Dedifferentiated amniotic fluid mesenchymal stem cell (primary cell): Measurements from ENCODE around the gene KMT2C.

ENCODE experiments used
- DNase-seq: peaks from one replicate; pipeline ENCODE4 v3.0.0-alpha.2; 2016; ENCODE audit errors: extremely low spot score

The KMT2C gene

GRCh38 chr7:152200395-152200794 lies 235.4 kb downstream of the KMT2C start:
- no peak for DNase-seq

- no peak for DNase-seq
Measured at GRCh38 chr7:152196391-152196790, 239.4 kb downstream of the KMT2C start.

GRCh38 chr7:152193880-152194279 lies 241.9 kb downstream of the KMT2C start:
- DNase-seq = no peak

- DNase-seq = no peak
Measured at GRCh38 chr7:152189061-152189460, 246.7 kb downstream of the KMT2C start.

- no peak for DNase-seq
Measured at GRCh38 chr7:152185558-152185957, 250.2 kb downstream of the KMT2C start.

- no peak for DNase-seq
Measured at GRCh38 chr7:152180587-152180986, 255.2 kb downstream of the KMT2C start.

GRCh38 chr7:152180048-152180447 lies 255.8 kb downstream of the KMT2C start:
- DNase-seq = no peak

GRCh38 chr7:152178405-152179058 lies 257.3 kb downstream of the KMT2C start:
- no peak for DNase-seq

- DNase-seq = no peak
Measured at GRCh38 chr7:152177681-152178404, 258.0 kb downstream of the KMT2C start.

- DNase-seq = no peak
Measured at GRCh38 chr7:152176797-152177196, 259.0 kb downstream of the KMT2C start.

GRCh38 chr7:152173372-152174070 lies 262.3 kb downstream of the KMT2C start:
- DNase-seq = no peak

- no peak for DNase-seq
Measured at GRCh38 chr7:152162287-152162686, 273.5 kb downstream of the KMT2C start.

- DNase-seq = no peak
Measured at GRCh38 chr7:152161171-152161570, 274.6 kb downstream of the KMT2C start.

GRCh38 chr7:152158801-152159587 lies 276.8 kb downstream of the KMT2C start:
- no peak for DNase-seq

- no peak for DNase-seq
Measured at GRCh38 chr7:152152267-152152666, 283.5 kb downstream of the KMT2C start.

- DNase-seq = no peak
Measured at GRCh38 chr7:152149363-152149762, 286.4 kb downstream of the KMT2C start.

GRCh38 chr7:152148706-152149105 lies 287.1 kb downstream of the KMT2C start:
- no peak for DNase-seq

- DNase-seq = peak; percentile 31
Measured at GRCh38 chr7:152145853-152146466, 289.8 kb downstream of the KMT2C start.

GRCh38 chr7:152144557-152145245 lies 291.1 kb downstream of the KMT2C start:
- no peak for DNase-seq

GRCh38 chr7:152142976-152143595 lies 292.7 kb downstream of the KMT2C start:
- no peak for DNase-seq

- DNase-seq = no peak
Measured at GRCh38 chr7:152140560-152140959, 295.2 kb downstream of the KMT2C start.
